Prostate gland (tissue), 2 donors: Measurements from ENCODE around the gene HOXC12.

Source experiments
- CTCF ChIP-seq, 4 experiments: fragments of 200-600 bp in 2 of 4; fragments of 450-650 bp in 2 of 4; sonication (generic) in 2 of 4; IDR thresholded peaks; 1 replicate in 3 of 4; 2 replicates in 1 of 4; pipeline ENCODE4 v1.5.1; 2016 to 2019; ENCODE audit warnings: antibody characterized with exemption in 4 of 4, mild to moderate bottlenecking in 2 of 4, moderate library complexity in 2 of 4
- POLR2A ChIP-seq: fragments of 450-650 bp; IDR thresholded peaks from one replicate; pipeline ENCODE4 v1.6.1; 2016; ENCODE audit warnings: antibody characterized with exemption, mild to moderate bottlenecking

GRCh38 chr12:53950437-53950773 is 4.3 kb upstream of the HOXC12 start:
- TF ChIP-seq CTCF (IDR thresholded peaks at IDR 0.05) (no peak), POLR2A (no peak)
